ELR (cell line): ENCODE measurements around the gene TBC1D3B.
A peak's percentile ranks its signal among the peaks of the same experiment; 100 is the strongest.
"Not testable (repeated sequence)": the region's sequence is repeated elsewhere in the genome, so short reads cannot be mapped to it uniquely, and the experiment has no call there.

Experiments used
- DNase-seq: peaks from one replicate; pipeline ENCODE4 v3.0.0-alpha.2; 2015; ENCODE audit warnings: low read depth

Gene TBC1D3B

DNA sequence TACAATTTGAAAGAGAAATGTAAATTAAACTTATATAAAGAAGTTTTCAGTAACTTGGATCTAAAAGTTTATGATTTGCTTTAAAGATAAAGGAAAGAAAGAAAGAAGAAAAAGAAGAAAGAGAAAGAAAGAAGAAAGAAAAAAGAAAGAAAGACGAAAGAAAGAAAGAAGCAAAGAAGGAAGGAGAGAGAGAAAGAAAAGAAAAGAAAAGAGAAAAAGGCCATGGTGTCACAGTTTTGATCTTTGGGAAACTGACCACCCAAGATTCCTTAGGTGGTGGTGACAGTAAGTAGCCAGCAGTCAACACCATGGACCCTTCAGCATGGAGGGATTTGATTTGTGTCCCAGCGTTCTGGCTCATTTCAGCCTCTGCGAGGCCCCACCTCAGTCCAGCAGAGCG is 24.7 kb upstream of the TBC1D3B start:
- not testable (repeated sequence) for DNase-seq

DNA sequence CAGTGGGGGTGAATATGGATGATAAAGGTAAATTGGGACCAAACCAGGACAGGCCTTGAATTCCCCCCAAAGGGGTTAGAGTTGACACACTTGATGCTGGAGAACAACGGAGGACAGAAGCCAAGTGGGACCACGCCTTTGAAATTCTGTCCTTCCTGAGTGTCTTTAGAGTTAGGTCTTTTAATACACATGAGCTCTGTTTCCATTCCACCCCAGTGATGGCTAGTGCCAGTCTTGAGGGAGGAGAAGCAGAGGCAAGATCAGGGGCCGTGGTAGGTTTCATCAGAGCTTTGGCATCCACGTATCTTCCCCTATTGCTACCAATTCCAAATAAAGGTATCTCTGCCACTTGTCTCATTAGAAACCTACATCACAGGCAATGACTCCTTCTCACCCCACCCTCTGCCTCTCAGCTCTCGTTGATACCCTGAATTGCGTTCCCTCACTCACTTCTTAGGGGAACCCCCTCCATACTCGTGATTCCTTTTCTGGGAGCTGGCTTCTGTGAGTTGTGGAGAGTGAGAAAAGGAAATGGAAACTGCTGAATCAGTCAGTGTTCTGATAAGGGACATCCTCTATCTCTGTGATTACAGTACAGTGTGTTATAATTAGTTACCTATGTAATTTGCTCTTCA is 22.5 kb upstream of the TBC1D3B start:
- no peak for DNase-seq

DNA sequence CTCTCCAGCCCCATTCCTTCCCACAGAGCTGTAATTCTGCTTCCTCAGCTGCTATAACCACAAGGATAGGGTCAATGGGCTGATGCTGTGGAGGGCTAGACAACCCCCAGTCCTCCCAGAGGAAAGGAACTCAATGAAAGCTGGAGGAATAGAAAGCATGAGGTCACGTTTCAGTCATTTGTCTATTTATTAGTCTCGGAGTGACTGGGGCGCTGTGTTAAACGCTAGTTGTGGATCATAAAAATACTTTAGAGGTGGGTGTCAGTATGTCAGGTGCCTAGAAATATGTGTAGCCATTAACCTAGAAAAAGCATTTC is 20.9 kb upstream of the TBC1D3B start:
- no peak for DNase-seq

DNA sequence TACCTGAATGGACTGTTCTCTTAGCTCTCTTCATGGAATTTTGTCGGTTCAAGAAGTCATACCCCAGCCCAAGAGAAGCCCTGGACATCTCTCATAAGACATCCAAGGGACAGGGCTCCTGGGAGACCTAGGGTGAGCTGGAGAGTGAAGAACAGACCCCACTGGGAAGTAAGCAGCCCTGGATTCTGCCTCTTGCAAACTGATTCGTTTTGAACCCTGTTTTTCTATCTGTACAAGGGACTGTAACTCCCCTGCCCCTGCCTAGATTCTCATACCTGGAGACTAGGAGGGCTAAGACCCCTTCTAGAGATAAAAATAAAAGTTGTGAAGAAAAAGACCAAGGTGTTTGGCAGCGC is 19.7 kb upstream of the TBC1D3B start:
- no peak for DNase-seq

DNA sequence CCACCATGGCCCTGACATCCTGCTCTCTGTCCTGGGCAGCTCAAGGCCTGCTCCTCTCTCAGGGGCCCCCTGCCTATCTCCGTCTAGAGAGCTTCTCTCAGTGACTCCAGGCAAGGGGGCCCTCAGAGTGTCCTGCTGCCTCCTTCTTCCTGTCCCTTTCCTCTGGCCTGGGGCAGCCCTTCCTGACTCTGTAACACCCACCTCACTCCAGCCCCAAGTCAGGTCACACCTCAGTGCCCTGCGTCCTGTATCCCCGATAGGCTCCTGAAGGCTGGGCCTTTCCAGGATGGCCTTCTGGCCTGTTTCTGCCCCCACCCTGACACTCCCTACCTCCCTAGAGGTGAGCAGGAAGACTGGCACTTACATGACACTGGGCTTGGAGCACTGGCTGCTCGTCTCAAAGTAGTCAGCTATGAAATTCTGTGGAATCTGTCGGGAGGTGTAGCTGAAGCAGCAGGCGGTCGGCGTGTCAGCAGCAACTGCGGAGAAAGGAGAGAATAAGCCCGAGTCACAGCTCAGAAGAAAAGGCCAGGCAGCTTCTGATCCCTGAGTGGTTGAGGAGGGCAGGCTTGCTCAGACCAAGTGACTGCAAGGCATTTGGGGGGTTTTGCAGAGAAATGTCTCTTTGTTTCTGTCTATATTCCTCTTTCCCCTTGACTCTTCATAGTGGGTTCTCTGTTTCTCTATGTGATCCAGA is 19.1 kb upstream of the TBC1D3B start:
- no peak for DNase-seq

DNA sequence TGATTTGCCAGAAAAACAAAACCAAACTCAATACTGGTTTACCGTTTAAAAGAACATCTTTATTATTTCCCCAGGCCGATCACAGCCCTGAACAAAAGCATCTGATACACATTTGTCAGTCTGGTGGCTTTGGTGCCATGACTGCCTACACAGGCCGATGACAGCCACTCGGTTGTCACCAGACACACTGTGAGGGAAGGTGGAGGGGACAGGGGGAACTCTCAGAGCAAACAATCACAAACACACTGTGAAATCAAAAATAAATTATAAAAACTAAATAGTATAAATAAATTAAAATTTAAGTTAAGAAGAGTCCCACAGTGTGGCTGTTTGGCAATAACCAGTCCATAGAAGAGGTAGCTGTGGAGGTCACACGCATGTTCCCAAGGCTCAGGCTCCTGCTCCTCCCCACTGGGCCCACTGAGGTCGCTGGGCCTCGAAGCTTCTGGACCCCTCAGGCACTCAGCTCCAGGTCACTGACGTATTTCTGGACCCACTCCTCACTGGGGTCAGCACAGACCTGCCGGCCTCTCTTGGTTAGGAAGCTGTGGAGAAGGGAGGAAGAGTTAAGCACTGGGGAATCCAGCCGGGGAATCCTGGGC is 18.5 kb upstream of the TBC1D3B start:
- DNase-seq: not testable (repeated sequence)

DNA sequence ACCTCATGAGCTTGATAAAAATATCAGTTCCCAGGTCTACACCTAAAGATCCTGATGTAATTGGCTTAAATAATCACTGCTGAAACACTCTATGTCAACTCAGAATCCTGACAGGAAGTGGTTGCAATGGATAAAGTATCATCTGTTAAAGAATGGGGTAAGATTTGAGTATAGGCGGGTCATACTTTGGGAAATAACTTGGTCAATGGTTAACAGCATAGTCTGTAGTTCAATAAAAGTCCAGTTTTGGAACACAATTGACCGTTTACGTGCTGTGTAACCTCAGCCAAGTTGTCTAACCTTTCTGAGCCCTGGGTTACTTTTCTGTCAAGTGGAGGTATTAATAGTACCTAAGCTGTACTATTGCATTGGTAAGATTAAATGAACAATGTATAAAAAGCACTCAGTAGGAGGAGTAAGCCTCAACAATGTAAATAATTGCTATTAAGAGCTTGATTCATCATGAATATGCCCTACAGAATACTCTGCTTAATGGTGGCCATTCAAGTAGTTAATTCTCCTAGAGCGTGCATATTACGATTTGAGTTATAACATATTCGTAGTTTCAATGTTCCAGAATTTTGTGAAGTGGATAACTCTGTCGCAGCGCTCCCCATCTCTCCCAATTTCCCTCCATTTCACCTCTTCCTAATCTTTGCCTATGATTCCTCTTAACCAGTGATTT is 17.9 kb upstream of the TBC1D3B start:
- DNase-seq: not testable (repeated sequence)

DNA sequence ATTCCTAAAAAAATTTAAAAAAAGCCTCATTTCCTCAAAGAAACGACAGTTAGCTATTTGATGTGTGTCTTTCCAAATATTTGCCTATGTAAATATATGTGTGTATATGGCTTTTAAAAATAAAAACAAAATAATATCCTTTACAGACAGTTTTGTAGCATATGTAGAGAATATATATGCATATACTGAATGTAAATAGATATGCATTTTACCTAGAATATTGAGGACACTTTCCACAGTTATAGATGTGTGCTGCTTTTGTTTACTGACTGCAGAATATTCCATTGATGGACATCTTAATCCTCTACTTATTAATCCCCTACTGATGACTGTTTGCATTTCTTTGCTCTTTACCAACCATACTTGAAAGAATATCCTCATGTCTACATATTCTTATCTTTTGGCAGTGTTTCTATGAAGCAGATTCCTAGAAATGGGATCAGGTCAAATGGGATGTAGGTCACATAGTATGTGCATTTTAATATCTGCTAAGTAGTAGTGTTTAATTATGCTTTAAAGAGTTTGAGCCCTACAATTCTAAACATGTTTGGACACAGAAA is 16.9 kb upstream of the TBC1D3B start:
- no peak for DNase-seq

DNA sequence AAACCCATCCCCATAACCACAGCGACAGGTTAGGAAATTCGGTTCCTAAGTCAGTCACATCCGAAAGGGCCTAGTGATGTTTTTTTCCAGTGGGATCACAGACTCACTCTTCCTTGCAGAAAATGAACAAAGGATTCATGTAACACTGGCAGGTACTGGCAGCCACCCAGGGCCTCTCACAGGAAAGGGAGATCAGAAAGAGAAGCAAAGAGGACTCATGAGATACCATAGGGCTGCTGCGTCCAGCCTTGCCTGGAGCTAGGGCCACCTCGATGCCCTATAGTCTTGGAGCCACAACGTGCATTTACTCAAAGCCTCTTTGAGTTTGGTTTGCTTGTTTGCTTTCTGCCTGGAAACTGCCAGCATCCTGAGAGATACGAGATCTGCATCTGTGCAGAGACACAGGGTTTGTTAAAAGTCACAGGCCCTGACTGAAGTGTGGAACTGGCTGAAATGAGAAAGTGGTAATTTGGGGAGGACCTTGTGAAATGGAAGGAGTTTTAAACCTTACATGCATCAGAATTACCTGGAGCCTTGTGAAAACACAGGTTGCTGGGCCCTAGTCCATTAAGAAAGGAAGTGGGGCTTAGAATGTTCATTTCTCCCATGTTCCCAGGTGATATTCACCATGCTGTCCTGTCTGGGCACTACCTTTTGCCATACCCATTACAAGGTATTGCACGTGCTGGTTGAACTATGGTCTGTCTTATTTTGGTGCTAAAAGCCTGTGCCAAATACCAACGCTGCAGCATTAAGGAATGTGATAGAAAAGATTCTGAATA is 14.3 kb upstream of the TBC1D3B start:
- not testable (repeated sequence) for DNase-seq

DNA sequence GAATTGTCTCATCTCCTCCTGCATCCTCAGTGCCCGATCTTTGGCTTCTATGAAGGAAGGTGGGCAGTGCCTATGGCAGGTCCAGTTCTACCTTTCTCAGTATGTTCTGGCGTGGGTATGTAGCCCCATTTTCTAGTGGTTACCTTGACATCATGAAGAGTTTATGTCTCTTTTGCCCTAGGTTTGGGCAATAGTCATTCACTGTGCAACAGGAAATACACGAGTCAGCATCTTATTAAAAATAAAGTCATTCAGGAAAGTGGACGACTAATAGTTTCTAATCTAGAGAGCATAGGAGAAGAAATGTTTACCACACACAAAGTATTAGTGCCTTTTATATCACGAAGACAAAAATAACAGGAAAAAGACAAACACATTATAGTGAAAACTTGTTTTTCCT is 13.6 kb upstream of the TBC1D3B start:
- not testable (repeated sequence) for DNase-seq

DNA sequence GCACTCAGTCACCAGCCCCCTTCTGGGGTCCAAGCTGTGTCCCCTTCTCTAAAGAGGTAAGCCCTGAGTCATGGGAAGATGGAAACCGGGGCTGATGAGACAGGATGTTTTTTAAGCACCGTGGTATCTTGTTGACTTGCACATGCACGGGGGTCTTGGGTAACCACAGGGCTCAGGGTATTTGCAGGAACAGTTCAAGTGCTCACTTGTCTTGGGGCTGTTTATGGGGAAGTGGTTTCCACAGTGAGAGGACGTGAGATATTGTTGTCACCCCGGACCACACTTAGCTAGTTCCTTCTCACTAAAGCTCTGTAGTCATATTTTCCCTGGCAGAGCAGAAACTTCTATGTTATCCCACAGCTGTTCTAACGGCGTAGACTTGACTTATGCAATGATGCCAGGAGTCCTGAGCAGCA is 12.5 kb upstream of the TBC1D3B start:
- DNase-seq: no peak

DNA sequence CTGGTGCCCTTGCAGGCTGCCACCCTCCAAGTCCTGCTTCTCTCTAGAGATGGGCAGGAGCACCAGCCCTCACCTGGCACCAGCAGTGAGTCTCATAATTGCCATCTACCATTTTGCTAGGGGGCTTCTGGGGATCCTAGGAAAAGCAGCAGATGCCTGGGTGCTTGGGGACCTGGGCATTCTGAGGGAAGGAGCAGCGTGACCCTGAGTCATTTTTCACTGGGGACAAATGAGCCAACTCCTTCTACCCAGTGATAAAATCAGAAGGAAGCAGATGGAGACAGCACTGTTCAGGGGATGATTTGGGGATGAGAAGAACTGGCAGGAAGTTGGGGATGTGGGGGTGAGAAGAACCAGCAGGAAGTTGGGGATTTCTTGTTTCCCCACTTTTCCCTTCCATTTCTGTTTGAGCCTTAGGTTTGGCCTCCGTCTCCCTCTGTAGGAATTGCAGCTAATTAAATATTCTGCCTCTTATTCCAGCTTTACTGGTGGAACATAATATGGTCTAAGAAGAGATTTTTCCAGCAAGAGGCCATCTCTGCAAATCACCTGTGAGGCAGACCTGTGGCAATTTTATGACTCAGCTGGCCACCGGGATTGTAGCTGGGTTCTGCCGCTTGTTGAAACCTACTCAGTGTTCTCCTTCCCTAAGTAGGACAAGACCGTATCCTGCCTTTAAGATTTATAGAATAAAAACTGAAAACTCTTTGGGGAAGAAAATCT is 11.7 kb upstream of the TBC1D3B start:
- DNase-seq: not testable (repeated sequence)

DNA sequence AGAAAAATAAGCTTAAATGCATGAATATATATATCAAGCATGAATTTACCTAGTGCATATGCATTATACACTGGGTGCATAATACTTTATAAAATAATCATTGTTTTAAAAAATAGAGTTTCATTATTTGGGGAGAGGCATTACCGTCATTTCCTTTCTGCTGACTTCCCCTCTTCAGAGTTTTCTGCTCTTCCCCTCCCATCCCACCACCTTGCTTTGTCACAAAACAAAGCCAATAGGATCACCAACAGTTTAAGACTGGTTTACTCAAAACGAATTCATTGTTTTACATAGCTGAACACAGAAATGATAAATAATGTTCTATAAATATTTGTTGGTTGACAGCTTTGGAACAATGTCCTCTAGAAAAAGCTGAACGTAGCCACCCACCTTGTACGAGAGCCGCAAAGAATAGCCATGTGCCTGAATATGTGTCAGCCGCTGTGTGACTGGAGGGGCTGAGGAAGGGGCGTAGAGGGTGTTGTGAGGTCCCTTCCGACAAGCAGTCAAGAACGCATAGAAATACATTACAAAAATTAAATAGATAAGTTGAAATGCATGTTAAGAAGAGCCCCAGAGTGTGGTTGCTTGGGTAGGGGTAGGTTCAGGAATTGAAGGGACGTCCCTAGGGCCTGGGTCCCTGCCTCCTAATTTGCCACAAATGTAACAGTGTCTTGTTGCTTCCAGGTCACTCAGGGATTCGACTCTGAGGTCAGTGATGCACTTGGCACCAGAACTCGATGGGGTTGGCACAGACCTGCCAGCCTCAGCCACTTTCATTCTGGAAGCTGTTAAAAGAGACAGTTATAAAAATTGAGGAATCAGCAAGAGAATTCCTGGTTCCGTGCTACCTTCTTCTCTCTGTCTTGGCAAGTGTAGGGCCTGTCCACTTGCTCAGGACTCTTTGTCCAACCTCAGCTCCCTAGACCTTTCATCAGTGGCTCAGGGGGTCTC is 10.7 kb upstream of the TBC1D3B start:
- not testable (repeated sequence) for DNase-seq

DNA sequence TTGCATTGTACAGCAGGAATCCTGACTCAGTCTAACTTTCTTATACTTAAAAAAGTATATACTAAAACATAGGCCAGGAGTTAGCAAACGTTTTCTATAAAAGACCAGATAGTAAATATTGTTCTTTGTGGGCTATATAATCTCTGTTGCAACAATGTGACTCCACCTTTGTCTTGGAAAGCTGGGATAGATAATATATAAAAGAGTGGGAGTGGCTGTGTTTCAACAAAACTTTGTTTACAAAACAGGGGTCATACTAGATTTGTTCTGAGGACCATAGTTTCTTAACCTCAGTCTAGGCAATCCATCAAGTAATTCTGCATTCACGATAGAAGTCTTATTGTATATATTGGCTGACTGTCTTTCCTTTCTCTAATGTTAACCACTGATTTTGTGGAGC is 9.0 kb upstream of the TBC1D3B start:
- no peak for DNase-seq

DNA sequence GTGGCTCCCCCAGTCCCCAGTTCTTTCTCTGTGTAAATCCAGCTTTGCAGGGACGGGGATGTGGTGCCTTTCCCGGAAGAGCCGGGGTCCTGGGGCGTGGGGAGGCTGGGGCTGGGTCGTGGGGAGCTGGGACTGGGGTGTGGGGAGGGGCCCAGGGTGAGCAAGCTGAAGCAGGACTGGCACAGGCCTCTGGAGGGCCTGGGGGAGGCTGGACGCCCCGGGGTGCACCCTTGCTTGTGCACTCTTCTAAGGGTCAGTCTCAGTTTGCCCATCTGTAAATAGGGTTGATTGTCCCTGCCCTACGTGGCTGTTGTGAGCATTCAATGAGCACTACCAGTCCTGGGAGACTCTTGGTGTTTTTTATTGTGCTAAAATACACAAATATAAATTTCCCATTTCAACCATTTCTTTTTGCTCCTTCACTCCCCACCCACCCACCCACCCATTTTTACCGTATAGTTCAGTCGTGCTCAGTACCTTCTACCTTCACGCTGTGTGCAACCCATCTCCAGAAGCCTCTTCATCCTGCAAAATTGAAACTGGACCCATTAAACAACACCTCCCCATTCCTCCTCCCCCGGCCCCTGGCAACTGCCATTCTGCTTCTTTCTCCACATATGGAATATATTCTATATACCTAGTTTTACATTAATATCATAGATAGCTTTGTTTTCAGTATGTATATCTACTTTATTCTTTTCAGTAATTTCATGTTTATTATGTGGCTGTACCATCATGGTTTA is 7.8 kb upstream of the TBC1D3B start:
- no peak for DNase-seq

DNA sequence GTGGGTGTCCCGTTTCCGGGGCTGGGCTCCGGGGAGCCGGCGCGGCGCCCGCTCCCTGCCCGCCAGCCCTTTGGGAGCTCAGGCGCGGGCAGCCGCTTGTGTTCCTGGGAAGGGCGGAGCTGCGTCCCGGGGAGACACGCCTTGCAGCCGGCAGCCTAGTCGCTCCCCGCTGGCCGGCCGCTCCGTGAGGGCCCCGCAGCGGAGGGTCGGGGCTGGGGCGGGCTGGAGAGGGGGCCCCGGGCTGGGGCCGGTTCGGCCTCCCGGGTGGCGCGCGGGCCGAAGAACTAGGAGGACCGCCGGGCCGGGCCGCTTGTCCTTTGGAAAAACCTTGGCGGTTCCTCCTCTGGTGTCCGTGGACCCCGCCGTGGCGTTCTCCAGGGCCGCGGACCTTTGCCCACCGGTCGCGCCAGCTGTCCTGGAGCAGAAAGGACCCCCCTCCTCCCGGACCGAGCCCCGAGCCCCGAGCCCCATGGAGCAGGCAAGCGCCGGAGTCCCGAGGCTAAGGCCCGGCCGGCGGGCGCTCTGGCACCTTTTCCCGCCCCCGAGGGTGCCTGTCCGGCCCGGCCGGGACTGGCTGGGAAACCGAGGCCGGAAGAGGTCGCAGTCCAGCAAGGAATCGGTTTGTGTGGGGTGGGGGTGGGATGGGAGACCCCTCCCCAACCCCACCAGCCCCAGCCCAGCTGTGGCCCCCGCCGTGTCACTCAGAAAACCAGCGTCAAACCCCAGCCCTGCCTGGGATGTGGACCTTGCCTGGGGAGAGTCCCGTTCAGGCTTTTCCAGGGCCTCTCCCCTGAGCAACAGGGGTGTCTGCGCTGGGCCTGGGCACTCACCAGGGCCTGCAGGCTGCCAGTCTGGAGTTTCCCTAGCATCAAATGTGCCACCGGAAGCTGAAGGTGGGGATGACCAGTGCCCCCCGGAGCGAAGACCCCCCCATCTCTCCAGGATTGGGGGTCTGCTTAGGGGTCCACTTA is 6.8 kb upstream of the TBC1D3B start:
- peak; percentile 61 for DNase-seq

DNA sequence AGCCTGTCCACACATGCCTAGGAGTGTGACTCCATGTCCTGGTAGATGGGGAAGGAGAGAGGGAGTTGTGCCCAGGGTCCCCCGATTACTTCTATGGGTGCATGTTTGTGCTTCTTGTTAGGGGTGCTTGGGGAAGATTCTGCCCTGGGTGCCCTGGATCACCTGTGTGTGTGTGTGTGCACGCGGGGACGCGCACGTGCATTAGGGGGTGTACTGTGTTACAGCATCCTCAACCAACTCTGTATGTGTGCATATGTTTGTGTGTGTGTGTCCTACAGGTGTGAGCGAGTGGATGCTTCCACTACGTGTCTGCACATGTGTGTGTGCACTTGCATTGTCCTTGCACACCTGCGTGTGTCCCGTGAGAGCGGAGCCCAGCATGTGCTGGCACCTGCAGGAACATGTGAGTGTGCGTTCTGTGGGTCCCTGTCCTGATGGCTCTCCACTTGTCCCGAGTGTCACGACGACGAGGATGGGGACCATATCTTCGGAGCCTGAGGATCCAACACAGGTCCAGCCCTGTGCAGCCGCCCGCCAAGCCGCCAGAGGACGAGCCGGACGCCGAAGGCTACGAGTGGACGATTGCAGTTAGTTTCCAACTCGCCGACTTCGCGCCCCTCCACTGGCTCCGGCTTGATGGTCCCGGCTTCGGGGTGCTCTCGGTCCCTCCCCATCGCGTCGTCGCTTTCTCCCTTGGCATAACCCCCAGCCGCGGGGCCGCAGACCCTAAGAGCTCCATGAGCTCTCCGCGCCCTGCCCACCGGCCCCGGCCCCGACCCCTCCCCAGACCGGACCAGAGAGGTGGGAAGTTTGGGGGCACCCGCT is 6.0 kb upstream of the TBC1D3B start:
- no peak for DNase-seq
